HG03097 (cell line): Measurements from ENCODE around the gene KCNB1.

ENCODE experiments used
- ATAC-seq: cut with Tn5 transposase; IDR thresholded peaks from one replicate; pipeline ENCODE4 v1.9.1; 2021; ENCODE audit not compliant: unreplicated experiment, low FRiP score

KCNB1 gene

DNA sequence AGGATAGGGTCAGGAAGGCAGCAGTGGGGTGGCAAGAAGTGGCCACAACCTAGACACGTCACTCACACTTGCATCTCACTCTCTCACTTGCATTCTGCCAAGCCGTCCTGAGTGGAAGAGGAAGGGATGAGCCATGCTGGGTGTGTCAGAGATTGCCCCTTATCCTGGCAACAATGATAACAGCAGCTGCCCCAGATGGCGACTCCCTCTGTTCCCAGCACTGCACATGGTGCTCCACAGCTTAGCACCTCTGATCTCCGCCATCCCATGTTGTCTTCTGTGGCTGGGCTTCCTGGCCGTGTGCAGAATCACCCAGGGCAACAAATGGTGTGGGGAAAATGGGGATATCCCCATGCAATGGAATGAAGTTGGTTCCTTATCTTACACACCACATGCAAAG lies 11.1 kb downstream of the KCNB1 start:
- no peak for ATAC-seq

DNA sequence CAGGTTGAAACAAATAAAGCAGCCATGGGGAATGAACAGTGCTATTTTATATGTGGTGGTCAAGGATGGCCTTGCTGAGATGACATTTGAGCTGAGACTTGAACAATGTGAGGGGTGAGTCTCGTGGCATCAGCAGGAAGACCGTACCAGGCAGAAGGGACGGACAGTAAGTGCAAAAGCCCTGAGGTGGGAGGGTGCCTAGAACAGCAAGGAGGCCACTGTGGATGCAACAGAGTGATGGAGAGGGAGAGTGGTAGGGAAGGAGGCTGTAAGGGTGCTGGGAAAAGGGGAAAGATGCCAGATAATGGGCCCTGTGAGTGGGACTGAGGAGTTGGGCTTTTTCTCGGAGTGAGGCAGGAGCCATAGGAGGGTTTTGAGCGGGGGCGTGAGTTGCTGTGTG lies 11.5 kb downstream of the KCNB1 start:
- no peak for ATAC-seq

DNA sequence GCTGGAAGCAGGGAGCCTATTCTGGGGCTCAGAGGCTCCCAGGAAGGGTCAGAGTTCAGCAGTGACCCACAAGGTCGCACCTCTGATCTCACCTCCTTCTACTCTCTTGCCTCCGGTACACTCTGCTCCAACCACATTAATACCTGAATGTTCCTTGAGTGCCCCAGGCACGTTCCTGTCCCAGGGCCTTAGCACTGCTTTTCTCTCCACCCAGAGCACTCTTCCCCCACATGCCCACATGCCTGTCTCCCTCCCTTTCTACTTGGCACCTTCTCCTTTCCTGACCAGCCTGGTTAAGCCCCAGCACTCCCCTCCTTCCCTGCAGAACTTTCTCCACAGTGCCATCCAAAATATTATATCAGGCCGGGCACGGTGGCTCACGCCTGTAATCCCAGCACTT lies 13.4 kb downstream of the KCNB1 start:
- no peak for ATAC-seq

DNA sequence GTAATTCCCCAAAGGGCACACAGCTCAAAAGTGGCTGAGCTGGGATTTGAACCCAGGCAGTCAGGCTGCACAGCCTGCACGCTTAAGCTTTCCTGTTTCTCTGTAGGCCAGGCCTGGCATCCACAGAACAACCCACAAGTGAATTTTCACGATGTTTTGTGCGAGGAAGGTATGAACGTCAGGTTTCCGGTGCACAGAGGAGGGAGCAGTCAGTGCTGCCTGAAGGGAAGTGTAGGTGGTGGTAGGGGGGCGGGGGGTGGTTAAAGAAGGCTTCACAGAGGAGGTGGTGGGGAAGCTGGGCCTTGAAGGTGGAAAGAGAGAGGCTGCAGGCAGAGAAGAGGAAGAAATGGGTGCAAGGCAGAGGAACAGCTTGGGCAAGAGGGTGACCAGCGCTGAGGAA lies 14.1 kb downstream of the KCNB1 start:
- no peak for ATAC-seq

DNA sequence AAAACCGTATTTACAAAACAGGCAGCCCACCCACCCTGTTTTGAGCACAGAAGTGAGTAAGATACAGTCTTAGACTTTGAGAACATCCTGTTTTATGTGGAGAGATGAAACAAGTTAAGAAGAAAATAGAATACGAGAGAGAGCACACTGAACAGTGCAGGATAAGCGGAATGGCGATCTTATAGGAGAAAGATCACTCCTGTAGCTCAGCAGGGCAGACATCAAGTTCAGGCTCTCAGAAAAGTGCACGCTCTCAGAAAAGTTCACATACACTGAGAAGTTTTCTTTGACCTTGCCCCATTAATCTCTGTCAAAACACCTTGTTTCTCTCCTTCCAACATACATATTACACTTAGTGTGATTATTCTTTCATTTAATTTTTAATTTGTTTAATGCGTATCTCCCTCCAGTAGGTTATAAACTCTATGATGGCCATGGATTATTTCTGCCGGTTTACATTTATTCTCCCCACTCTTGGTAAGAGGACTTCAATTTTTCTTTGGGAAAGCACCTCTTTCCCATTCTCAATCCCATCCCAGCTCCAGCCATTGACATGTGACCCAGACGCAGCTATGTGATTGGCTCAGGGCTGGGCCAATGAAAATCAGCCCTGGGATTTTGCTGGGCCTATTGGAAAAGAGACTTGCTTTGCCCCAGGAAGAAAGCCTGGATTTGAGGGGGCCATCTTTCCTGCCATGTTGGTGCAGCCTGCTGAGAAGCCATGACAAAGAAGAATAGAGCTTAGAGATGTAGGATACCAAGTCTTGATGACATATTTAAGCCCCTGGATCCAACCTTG lies 16.2 kb downstream of the KCNB1 start:
- ATAC-seq, result no peak

DNA sequence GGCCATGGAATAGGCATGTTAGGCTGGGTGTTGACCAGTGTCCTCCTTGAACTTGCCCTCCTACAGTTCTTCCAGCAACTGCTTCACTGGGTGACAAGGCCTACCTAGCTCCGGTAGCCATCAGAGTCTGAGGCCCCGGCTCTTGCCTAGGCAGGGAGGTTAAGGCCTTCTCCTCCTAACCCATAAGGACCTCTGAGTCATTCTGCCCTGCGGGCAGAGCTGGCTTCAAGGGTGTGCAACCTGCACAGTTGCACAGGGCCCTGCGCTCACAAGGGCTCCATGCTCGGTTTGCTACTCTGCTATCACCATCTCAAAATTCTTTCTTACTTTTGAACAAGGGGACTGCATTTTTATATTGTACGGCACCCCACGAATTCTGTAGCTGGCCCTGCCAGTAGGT lies 17.9 kb downstream of the KCNB1 start:
- no peak for ATAC-seq

DNA sequence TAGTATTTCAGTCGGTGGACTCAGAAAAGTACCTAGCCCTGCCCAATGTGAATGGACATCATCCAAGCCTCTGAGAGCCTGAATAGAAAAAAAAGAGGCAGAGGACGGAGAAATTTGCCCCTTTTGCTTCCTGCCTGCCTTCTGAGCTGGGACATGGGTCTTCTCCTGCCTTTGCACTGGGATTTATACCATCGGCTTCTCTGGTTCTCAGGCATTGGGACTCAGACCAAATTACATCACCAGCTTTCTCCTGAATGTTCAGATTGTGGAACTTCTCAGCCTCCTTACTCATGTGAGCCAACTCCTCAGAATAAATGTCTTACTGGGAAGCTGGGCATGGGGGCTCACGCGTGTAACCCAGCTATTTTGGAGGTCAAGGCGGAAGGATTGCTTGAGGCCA lies 19.8 kb downstream of the KCNB1 start:
- no peak for ATAC-seq

DNA sequence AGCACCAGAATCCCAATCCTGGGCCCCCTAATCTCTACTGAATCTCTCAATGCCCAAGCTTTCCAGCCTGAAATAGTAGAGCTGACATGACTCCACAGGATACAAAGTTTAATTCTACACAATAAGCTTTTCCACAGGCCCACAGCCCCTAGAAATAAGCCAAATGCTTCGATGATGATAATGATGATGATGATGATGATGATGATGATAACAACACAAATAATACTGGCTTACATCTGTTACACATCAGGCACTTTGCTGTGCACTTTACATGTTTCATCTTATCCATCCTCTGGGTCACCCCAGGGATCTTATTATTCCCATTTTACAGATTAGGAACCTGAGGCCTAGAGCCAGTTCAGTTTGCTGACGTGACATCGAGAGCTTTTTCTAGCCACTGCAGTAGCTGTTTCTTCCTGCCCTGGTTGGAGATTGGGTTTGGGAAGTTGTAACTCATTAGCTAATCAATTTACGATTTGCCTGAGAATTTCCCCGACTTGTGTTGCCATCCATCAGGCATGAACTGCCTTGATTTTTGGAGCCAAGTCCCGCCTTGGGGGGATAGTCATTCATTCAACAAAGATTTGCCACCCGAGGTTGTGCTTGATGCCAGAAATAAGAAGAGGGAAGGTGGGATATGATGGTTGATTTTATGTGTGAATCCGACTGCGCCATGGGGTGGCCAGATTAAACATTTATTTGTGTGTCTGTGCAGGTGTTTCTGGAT lies 20.4 kb downstream of the KCNB1 start:
- no peak for ATAC-seq

DNA sequence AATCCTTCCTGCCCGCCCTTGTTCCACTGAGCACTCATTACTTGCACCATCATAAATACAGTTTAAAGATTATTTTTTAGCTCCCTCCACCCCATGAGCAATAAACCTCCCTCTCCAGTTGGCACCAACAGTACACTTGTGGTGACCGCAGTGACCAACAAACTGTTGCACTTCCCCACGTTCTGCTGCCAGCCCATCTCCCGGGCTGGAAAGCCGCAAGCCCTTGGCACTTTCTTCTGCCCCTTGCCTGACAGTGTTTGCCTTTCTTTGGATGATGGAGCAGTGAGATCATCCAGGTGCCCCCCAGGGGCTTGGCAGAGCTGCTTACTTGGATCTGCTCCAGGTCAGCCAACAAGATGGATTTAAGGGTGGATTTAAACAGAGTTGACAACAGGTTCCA lies 21.6 kb downstream of the KCNB1 start:
- ATAC-seq, result no peak

DNA sequence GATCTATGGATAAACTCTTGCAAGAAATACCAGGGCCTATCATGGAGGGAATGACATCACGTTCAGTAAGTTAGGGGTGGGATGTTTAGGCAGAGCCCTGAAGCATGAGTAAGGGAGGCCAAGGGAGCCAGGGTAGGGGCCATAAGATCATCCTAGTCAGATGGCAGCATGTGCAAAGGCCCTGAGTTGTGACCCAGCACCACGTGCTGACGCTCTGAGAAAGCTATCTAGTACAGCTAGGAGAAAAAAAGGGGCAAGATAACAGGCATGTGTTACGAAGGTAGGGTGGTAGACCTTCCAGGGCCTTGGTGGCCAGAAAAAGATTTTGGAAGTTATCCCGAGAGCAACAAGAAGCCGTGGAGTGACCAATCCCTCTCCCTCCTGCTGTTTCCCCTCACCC lies 22.3 kb downstream of the KCNB1 start:
- no peak for ATAC-seq

DNA sequence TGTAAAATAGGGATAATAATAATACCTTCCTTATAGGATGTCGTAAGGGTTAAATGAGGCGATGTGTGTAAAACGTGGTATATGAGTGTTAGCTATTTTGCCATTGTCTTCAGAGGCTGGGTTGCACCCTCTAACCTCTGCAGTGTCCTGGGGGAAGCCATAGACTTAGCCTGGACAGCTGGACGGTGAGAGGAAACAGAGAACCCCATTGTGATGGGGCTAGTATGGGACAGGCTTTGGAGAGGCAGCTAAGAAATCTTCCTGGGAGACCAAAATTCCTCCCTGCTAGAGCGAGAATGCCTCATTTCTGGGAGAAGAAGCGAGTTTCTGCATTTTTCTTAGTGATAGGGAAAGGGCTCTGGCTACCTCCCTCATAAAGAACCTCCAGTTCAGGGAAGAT lies 22.8 kb downstream of the KCNB1 start:
- ATAC-seq, result no peak

DNA sequence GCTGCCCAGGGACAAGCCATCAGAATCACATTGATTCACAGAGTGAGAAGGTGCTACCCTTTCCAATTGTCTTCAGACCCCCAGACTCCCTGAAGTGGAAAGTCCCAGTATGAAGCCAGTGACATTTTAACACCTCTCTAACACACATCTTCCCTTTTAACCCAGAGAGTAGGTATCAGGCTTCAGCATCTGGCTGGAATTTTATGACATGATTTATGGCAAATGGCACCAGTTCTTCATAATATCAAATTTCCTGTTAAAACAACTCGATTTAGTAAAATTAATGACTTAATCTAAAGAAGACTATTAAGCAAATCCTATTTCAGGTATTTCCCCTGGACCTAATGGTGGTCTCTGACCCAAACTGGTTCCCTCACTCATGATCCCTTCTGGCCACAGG lies 25.0 kb downstream of the KCNB1 start:
- ATAC-seq, result no peak

DNA sequence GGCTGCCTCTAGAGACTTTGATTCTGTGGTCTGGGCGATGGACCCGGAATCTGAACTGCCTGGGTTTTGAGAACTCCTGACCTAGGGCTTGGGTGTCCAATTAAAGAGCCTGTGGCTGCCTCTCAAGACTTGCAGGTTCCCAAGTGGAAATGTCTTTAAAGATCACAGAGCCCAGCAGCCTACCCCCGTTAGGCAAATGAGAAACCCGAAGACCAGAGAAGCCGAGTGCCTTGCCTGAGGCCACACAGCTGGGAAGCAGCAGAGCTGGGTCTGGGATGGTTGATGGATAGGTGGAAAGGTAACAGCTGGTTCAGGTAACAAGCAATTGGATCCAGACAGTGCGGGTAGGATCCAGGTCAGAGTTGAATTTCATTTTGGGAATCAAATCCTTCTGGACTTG lies 25.8 kb downstream of the KCNB1 start:
- no peak for ATAC-seq

DNA sequence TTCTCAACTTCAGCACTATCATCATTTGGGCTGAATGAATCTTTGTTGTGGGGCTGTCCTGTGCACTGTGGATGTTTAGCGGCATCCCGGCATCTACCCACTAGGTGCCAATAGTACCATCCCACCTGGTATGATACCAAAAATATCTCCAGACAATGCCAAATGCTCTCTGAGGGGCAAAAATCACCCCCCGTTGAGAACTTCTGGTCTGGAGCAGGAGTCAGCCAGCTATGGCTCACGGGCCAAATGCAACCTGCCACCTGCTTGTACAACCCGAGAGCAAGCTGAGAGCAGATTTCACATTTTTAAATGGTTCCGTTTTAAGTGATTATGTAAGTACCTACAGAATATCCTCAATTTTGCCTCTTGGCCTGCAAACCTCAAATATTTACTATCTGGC lies 26.8 kb downstream of the KCNB1 start:
- no peak for ATAC-seq

DNA sequence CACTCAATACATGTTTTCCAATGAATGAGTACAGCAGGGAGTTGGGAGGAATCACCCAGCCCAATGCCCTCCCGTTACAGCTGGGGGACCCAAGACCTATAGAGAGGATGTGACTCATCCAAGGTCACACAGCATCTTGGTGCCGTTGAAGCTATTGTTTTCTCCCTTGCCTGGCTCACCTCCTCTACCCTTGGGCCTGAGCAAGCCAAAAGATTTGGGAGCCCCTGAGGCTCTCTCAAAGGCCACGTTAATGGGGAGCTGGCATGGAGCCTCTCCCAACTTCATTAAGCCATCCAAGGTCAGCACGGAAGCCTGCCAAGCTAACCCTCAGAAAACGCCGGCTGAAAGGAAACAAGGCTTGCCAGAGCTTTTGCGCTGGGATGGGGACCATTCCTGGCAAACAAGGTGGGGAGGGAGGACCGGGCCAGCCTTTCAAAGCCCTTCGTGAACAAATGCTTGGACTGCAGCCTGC lies 30.4 kb downstream of the KCNB1 start:
- no peak for ATAC-seq

DNA sequence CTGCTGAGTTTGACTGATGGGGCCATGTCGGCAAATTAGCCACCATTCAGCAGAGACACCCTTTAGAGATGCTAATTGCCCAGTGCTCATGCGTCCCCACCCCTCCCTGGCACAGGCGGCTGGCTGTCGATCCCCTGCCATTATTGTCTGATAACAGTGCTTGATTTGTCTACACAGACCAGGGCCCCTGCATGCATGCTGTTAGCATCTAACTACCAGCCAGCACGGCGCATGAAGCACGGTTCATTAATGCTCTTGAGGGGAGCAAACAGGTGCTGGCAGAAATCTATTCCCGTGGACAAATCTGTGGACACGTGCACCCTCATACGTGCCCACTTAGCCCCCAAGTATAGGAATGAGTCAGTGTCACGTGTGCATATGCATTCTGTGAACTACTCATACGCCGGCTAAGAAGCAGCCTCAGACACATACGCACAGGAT lies 32.2 kb downstream of the KCNB1 start:
- no peak for ATAC-seq

DNA sequence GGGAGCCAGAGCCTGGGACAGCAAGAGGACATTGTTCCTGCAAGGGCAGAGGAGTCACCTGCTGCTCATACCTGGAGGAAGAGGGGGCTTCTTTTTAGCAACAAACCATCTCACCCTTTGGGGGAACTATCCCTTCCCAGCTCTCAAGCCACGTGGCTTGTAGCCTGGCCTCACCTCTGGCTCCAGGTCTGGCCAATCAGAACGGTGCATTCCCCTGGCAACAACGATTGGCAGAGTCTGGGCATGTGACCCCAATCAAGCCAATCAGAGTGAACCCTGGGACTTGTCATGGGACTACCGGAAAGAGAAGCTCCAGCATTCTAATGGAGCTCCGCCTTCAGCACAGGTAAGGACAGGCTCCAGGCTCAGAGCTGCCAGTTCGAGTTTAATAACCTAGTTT lies 33.6 kb downstream of the KCNB1 start:
- no peak for ATAC-seq

DNA sequence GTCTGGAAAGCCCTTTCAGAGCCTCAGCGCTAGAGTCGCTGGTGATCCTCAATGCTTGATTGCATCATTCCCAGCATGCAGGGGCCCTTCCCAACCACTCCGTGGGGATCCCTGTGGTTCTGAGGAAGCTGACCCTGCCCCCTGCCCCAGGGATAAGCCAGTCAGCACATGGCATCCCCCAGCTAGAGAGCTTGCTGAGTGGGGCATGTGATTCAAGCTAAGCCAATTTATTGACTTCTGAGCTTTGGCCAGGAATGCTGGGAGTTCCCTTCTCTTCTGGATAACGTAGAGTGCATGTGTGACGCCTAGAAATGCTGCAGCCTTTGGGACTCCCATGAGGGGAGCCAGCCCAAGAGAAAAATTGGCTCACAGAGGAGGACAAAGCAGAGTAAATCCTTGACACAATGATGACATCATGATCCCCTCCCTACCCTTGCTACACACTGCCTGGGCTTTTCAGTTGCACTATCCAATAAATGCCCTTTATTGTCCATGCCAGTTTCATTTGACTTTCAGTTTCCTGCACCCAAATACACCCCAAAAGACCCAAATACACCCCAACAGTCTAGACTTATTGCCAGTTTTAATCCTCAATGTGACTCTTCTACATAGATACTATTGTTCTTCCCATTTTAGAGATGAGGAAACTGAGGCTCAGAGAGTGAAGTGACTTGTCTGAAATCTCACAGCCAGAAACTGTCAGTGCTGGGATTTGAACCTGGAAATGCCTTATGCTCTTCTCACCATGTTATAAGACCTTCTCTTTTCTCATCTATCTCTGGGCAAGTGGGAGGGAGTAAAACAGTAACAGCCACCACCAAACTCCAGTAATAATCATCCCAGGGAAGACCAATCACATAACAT lies 34.3 kb downstream of the KCNB1 start:
- ATAC-seq, result no peak

DNA sequence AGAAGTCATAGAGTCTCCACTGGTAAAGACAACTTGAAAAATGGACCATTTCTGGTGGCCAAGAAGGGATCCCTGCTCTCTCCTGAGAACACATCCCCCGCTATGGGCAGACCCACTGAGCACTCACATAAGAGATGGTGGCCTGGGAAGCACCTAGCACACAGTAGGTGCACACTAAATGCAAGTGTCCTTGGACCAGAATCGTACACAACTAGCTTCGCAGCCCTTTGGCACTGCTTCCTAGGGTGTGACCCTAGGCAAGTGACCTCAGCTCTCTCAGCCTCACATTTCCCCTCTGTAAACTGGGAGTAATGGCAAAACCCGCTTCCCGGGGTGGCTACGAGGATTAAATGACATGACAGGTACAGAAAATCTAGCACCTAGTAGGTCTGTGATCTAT lies 35.1 kb downstream of the KCNB1 start:
- ATAC-seq, result no peak

DNA sequence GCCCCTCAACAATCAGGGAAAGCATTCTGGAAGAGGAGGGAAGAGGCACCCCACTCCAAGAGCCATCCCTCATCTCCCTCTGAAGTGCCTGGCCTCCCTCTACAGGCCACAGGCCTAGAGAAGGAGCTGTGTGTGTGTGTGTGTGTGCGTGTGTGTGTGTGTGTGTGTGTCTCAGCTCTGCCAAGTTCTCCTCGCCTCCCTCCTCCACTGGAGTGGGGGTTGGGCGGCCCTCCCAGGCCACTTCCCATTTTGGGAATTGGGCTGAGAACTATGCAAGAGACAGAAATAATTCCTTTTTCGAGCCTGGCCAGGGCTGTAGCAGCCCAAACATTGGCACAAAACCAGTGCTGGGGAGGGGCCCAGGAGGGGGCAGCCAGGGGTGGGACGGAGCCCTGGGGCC lies 35.7 kb downstream of the KCNB1 start:
- ATAC-seq, result no peak

DNA sequence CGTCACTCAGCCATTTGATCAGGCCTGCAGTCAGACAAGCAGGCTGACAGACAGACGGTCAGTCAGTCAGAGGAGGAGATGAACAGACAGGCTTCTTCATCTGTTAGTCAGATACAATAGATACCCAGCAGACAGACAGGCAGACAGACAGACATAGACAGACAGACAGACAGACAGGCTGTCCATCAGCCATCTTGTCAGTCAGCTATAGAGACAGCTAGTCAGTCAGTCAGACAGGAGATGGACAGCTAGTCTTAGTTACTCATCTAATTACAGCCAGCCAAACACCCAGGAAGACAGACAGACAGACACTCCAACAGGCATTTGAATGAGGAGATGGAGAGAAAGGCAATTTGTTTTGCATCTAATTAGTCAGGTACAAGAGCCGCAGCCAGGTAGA lies 36.4 kb downstream of the KCNB1 start:
- ATAC-seq, result no peak
